ENCODE data around the gene VPS16.

VPS16 gene
- 42.7 to 62.6 reads per million in 2 donors for total RNA-seq

DNA sequence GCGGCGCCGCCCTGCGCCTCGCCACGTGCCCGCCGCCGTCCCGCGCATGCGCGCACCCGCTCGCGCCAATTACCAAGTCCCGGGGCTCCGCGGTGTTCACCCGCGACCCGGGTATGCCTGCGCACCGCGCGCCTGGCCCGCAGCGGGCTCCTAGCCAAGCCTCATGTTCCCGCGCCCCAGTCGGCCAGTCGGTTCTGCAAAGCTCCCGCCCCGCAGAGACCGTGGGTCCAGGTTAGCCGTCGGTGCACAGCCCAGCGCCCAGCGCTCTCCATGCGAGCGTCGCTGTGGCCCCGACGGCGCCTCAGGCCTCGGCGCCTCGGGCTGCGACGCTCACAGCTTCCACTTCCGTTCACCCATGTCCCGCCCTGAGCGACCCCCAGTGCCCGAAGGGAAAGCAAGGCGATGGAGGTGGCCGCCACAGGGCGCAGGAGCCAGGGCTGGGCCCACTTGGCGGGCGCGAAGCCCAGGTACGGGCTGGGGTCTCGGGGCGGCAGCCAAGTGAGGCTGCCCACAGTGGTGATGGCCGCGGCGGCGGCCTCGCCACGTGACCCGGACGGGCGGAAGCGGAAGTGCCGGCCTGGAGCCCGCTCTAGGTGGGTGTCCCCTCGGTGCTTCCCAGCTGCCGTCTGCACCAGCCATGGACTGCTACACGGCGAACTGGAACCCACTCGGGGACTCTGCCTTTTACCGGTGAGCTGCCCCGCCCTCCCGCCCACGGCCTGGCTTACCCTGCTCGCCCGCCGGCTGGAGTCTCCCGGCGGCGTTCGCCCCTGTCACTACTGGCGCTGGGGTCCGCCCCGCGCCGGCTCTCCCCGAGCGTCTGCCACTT, at the start of gene VPS16, which contains the start of gene PCED1A:
Gene VPS16, plus strand, starts transcription at position 608 of the 829 bp plus-strand sequence. Its CDS starts 30 bp downstream, at position 638.
Gene PCED1A, minus strand, starts transcription at position 518 of the 829 bp plus-strand sequence. CDS start 743 bp downstream, outside the sequence.
- DNase-seq = peak; percentile 74 to 94 (median 85)

DNA sequence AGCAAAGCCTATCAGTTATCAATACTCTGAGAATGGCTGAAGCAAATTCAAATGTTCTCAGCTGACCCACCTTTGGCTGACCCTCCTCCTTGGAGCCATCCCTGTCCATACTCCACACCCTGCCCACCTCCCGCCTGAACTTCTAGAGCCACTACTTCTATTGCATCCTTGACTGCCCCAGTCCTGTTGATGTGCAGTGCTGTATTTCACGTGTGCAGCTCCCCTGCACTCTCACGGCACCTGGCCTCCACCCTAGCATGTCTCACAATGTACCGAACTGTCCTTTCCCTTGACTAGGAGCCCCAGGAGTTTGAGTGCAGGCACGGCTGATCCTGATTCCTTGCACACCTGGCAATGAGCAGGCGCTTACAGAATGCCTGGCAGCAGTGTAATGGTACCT, 47.1 kb upstream of the VPS16 start:
- DNase-seq = no peak

DNA sequence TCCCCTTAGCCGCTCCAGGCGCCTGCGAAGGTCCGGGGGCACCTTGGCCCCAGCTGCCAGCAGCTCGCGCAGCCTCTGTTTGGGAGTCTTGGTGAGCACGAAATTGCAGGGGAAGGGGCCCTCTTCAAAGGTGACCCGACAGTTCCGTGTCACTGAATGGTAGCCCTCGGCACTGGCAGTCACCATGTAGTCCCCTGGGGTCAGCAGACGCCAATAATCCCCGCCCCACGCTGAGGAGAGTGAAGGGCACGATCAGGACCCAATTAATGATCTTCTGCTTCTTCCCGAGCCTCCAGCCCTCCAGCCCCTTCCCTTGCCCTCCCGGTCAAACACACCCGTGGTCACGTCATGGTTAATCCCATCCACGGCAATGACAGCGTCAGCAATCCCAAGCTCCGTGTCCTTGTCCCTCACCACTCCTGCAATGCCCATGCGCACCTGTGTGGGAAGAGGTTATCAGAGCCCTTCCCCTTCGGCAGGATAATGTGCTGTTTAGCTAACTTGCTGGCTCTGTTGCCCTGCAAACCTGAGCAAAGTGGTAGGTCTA, 46.3 kb upstream of the VPS16 start:
- DNase-seq = no peak

GRCh38 chr20:2794866-2795447, 45.6 kb upstream of the VPS16 start:
- no peak for DNase-seq

DNA sequence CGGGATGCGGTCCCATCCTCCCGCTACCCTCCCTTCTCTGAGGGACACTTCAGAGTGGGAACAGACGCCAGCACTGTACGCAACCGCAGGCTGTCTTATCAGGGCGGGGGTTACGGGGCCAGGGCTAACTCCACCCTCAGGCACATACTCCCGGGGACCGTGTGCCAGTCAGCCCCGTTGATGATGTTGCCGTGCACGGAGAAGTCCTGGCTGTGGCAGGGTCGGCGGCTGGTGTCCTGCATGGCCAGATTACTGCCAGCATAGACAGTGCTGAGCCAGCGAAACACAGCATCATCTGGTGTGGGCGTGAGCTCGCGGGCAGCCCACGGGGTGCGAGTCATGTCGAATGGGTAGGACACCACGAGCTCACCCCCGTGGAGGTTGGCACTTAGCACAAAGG, 45.1 kb upstream of the VPS16 start:
- DNase-seq = no peak

- no peak for DNase-seq
Measured at GRCh38 chr20:2796011-2796660, 44.4 kb upstream of the VPS16 start.

DNA sequence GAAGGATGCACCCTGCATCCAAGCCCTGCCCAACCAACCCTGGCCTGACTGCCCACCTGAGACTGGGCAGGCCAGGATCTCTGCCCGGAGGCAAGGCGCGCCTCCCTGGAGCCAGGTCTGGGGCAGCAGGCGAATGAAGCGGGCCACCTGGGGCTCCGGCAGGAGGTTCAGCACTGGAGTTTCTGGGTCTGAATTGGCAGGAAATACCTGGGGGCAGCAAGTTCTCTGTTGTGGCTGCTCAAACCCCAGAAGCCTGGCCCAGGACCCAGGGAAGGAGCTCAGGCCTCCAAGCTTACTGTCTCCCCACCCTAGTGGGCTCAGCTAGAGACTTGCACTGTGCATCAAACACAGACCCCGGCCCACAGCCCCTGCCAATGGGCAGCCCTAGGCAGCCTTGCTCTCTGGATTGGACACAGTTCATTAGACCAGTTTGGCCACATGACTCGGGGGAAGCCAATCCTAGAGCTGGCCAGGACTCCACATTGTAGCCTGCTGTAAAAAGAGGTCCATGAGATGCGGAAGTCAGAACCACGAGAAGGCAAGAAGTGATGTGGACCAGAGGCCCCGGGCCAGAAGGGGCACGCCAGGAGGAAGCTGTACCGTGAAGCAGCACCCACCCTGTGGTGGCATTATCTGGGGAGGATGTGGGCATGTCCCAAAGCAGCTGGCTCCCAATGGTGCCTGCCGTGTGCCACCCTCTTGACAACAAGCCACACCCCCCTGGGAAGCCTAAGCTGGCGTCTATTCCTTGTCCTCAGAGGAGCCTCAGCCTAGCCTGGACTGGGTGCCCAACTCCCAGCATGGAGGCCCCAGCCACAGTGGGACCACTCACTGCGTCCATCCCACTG, 43.2 kb upstream of the VPS16 start:
- no peak for DNase-seq

GRCh38 chr20:2798095-2798805, 42.3 kb upstream of the VPS16 start:
- DNase-seq = no peak

DNA sequence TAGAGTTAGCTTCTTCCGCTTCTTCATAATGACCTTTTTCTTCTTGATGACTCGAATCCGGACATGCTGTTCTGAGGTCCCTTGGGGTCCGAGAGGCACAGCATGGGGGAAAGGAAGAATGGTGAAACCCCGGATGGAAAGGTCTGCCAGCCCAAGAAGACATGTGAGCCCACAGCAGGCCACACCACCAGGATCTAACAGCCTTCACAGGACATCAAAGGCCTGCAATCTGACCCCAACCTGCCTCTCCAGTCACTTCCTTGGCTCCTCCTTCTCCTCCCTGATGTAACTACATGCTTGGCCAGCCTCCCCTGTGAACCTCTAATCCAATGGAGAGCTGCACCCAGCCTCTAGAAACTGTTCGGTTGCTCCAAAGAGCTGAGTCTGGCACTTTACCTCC, 41.7 kb upstream of the VPS16 start:
- no peak for DNase-seq

DNA sequence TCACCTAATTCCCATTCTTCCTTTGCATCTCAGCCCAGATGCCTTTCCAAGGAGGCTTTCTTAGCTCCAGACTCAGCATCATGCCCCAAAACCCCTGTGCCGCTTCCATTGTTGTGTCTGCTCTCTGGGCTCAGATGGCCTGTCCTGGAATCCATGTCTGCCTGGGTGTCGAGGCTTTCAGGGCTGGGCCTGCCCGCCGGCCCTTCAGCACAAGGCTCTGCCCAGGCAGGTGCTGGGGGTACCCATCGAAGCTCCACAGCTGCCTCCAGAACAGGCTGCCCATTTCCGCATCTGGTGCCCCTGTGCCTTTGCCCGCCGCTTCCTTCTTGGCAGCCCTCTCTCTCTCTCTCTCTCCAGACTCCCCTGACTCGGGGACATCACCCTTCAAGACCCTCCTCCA, 41.3 kb upstream of the VPS16 start:
- no peak for DNase-seq

DNA sequence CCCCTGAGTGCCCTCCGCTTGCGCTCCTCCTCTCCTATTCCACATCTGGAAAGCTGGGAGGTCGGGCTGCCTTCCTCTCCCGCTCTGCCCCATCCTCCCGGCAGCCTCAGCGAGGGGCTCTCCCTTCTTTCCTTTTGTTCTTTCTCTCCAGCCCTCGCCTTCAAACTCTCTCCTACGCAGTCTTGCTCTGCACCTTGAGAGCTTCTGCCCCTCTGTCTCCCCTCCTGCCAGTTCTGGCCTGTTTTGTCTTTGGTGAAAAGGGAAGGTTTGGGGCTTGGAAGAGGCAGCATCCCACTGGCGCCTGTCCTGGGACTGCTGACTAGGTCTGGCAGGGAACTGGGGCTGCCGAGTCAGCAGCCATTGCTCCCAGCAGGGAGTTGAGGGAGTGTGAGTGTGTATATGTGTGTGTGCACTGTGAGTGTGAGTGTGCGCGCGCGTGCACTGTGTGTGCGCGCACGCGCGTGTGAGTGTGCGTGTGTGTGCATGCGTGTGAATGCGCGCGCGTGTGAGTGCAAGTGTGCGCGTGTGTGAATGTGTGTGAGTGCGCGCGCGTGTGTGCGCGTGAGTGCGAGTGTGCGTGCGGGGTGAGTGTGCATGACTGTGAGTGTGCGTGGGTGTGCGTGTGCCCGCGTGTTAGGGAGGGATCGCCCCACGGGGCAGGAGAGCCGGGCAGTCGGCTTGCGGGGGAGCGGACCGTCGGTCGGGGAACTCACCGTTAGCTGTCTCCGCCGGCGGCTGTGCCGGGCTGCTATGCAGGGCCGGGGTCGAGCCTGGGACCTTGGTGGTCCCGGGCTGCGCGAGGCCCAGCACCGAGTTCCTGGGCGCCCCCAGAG, 40.6 kb upstream of the VPS16 start:
- DNase-seq = peak in 1 of 5 experiments; percentile 33

DNA sequence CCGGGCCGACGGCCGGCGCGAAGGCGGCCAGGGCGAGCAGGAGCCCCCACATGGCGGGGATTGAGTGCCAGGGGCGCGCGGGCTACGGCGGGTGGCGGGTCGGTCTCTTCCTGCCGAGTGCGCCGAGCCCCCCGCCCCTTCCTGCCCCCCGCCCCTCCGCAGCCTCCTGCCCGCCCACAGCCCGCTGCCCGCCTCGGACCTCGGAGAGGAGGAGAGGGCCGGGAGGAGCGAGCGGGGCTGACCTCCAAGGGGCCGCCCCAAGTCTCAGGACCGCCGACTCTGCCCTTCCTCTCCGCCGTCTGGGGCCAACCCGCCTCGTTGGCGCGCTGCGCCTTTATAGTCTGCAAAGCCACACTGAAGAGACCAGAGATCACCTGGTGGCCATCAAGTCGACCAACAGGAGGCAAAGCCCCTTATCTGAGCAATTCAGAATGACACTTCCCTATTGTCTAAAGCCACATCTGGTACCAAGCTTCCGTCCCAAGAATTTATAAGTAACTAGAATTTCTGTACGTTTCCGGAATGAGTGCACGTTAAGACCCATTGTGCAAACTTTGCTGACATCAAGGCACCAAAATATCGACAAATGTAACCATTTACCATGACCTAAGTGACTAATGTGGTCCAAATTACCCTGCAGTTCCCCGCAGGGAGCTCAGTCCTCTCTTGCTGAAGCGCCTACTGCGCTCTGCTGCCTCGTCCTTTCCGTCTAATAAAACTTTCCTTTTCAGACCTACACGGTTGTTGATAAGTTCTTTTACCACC, 39.8 kb upstream of the VPS16 start, which contains the start of gene CPXM1:
Gene CPXM1, minus strand, starts transcription at position 107 of the 765 bp plus-strand sequence. Its CDS starts 55 bp downstream, at position 52.
- peak in 1 of 5 experiments; percentile 13 for DNase-seq

DNA sequence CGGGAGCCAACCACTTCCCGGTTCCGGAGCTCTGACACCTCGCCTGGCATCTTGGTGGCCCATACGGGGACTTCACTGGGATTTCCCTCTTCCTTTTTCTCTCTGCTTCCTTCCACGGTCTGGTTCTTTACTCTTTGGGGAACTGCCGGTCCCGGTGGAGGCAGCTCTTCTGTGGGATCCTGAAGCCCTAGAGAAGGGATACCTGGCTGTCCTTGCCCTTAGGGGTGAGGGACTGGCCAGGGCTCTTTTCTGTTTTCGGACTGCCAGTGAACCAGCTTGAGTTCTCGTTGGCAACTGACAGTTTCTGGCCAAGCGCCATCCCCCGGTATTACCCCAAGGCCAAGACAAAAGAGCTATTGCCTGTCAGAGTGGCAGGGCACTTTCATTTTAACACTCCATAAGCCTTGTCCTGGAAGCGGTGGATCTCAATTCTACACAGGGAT, 39.2 kb upstream of the VPS16 start:
- DNase-seq = no peak

- no peak for DNase-seq
Measured at GRCh38 chr20:2804041-2804828, 36.3 kb upstream of the VPS16 start.

DNA sequence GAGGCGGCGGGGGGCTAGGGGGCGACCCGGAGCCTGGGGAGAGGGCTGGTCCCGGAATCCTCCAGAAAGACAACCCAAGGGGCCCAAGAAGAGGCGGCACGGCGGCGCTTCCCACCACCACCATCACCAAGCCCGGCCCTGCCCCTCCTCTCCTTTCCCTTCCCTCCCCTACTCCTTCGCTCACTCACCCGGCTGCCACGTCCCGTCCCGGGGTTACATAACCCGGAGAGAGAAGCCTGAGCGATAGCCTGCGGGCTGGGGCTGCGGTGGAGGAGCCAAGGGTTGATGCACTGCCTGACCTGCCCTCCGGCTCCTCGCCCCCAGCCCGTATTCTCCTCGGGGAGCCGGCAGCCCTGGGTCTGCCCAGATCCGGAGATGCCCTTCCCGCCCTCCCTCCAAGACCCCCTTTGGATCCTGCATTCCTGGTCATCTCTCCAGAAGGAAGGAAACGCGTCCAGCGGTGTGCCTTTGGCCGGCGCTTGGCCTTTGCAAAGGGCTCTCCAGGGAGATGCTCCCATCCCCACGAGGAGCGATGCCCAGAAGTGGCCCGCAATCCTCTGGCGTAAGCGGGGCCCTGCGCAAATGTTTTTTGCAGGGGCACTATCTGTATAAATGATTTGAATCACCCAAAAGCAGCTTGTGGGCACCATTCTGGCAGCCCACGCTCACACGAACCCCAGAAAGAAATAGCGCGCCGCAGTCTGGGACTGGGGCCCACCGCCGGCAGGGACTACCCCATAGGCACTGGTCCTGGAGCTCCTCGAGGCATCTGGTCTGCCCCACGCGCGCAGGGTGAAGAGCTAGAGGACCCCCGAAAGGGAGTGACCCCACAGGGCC, 35.5 kb upstream of the VPS16 start:
- no peak for DNase-seq

- no peak for DNase-seq
Measured at GRCh38 chr20:2805689-2806350, 34.7 kb upstream of the VPS16 start.

DNA sequence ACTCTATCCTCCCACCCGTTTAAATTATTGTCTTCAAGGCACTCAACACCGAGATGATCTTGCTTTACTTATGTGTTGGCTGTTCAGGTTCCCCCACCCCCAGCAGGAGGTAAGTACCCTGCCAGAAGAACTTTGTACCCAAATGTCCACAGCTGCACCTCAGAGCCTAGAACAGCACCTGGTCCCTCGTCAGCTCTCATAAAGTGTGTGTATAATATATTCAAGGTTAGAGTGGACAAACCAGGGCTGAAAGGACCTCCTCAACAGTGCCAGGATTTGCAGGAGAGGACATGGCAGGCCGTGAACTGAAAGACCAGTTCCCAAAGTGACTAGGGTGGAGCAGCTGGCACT, 34.2 kb upstream of the VPS16 start:
- DNase-seq = no peak

All from T-helper 2 cell (primary cell).